Psoas muscle (tissue), 8 donors: Measurements from ENCODE around the gene SCCPDH. TPM values are rescaled to one million over a fixed set of nuclear protein-coding genes. Genes with fewer than 3 reads are reported as not detected.

ENCODE experiments used
- ATAC-seq, 4 donors: fragments of 200-7000 bp; cut with Tn5 transposase; one replicate each; pipeline ENCODE4 v1.9.1; 2020; ENCODE audit warnings: moderate library complexity in 3 of 4, mild to moderate bottlenecking in 2 of 4
- DNase-seq, 2 donors: peaks; one replicate each; pipeline ENCODE4 v3.0.0-alpha.2; 2020
- H3K27ac ChIP-seq: fragments of 200-600 bp; one replicate; pipeline ENCODE4 v1.8.0; 2022
- H3K27me3 ChIP-seq, 3 donors: fragments of 200-600 bp in 1 of 3; one replicate each; pipeline versions ENCODE4 v1.6.1 to v1.8.0; 2013 to 2022; ENCODE audit warnings: low read length in 2 of 3, mild to moderate bottlenecking in 2 of 3, moderate library complexity in 1 of 3; ENCODE audit not compliant: insufficient read depth in 3 of 3
- H3K36me3 ChIP-seq, 2 donors: fragments of 200-600 bp in 1 of 2; one replicate each; pipeline versions ENCODE4 v1.6.1 to v1.8.0; 2013 to 2022; ENCODE audit warnings: low read depth in 1 of 2, mild to moderate bottlenecking in 1 of 2, moderate library complexity in 1 of 2; ENCODE audit not compliant: insufficient read depth in 1 of 2
- H3K4me1 ChIP-seq: fragments of 200-600 bp; one replicate; pipeline ENCODE4 v1.8.0; 2022
- H3K4me3 ChIP-seq: fragments of 200-600 bp; one replicate; pipeline ENCODE4 v1.8.0; 2022; ENCODE audit warnings: mild to moderate bottlenecking
- H3K9me3 ChIP-seq: fragments of 200-600 bp; one replicate; pipeline ENCODE4 v1.8.0; 2022
- WGBS, 3 donors: extraction: QIAGEN DNeasy Blood & Tissue Kit; methylation state at CpG; one replicate each; pipeline versions ENCODE4 v1.1.6 to v1.1.7; 2013; 5-methylcytosine and 5-hydroxymethylcytosine counted together
- intact Hi-C, 2 donors: fragments of 100-400 bp; cut with DNase I; formaldehyde crosslinking; loops; one replicate each; pipeline versions ENCODE4 v1.11.0 to v1.14.2; 2022
- polyA plus RNA-seq, 3 donors: library from polyadenylated mRNA; stranded (reverse); fragments of 200-250 nt; gene quantifications; one replicate each; pipeline ENCODE4 v1.2.3, GENCODE V29; 2013
- total RNA-seq, 4 donors: library from RNA; stranded (reverse); fragmentation: NEBNext Ultra II Directional in 2 of 4; extraction: Animal tissue kit (Norgen Biotek cat#: 25700) in 2 of 4; gene quantifications; one replicate each; pipeline versions ENCODE4 v1.2.1 to v1.2.4, GENCODE V29; 2021 to 2023
- TF ChIP-seq, protein P1 (sequence below): fragments of 200-600 bp; IDR thresholded peaks from one replicate; pipeline ENCODE4 v1.8.0; 2022; ENCODE audit warnings: antibody characterized with exemption
- donor health status: healthy with polysubstance abuse.
- donor health status: DM: no; HTN: no; CAD: no; lungs with moderate emphysema.
- donor health status: Bipolar disorder and iron deficiency.
- donor health status: healthy.
- donor health status: DM: yes; HTN: yes; CAD: no.
- donor health status: DM: no; HTN: no; CAD: no.
- donor health status: DM: no; HTN: no; CAD: no.
- donor health status: DM: yes; HTN: yes; CAD: no.

Gene SCCPDH
- total and polyA plus RNA-seq, 7 donors: 22.6 to 50.8 (median 41.4) TPM

DNA sequence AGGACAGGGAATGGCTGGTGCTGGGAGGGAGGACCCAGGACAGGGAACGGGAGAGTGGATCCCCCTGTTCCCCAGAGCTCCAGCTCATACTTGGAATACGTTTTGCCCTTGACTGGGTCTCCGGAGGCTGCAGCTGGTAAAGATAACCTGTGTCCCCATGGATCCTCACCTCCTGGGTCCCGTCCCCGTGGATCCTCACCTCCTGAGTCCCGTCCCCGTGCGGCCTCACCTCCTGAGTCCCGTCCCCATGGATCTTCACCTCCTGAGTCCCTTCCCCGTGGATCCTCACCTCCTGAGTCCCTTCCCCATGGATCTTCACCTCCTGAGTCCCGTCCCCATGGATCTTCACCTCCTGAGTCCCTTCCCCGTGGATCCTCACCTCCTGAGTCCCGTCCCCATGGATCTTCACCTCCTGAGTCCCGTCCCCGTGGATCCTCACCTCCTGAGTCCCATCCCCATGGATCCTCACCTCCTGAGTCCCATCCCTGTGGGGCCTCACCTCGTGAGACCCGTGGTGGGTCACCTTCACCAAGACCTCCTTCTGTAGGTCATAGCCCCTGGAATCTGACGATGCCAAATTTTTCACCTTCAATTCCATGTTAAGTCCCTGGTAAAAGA is 61.4 kb downstream of the SCCPDH start:
- peak overlapping the region; percentile 69 for H3K27ac ChIP-seq
- no peak for ATAC-seq
- peaks cover 0 to 4% of the 10 kb centered on the region in 2 donors for H3K36me3 ChIP-seq
- 79 to 81% (median 80%) methylated on average over 16 to 18 of the region's 18 CpGs for WGBS, 3 donors
- H3K27me3 ChIP-seq: no peaks in the 10 kb centered on the region
- intact Hi-C loops: no loop called here
- no peaks in the 10 kb centered on the region for H3K9me3 ChIP-seq
- peaks cover 25% of the 10 kb centered on the region for H3K4me1 ChIP-seq
- DNase-seq: no peak
- no peak overlapping the region for H3K4me3 ChIP-seq
- TF ChIP-seq, protein P1, sequence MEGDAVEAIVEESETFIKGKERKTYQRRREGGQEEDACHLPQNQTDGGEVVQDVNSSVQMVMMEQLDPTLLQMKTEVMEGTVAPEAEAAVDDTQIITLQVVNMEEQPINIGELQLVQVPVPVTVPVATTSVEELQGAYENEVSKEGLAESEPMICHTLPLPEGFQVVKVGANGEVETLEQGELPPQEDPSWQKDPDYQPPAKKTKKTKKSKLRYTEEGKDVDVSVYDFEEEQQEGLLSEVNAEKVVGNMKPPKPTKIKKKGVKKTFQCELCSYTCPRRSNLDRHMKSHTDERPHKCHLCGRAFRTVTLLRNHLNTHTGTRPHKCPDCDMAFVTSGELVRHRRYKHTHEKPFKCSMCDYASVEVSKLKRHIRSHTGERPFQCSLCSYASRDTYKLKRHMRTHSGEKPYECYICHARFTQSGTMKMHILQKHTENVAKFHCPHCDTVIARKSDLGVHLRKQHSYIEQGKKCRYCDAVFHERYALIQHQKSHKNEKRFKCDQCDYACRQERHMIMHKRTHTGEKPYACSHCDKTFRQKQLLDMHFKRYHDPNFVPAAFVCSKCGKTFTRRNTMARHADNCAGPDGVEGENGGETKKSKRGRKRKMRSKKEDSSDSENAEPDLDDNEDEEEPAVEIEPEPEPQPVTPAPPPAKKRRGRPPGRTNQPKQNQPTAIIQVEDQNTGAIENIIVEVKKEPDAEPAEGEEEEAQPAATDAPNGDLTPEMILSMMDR: no peak

GRCh38 chr1:246786606-246787238 is 62.5 kb downstream of the SCCPDH start:
- no peaks in the 10 kb centered on the region for H3K9me3 ChIP-seq
- no peaks in the 10 kb centered on the region for H3K36me3 ChIP-seq
- WGBS, 3 donors: 66 to 74% (median 73%) methylated on average over 19 of the region's 19 CpGs
- no peaks in the 10 kb centered on the region for H3K27me3 ChIP-seq
- ATAC-seq (no peak), DNase-seq (no peak)
- TF ChIP-seq, protein P1: no peak
- H3K4me1 ChIP-seq: peaks cover 19% of the 10 kb centered on the region
- no peak overlapping the region for H3K27ac ChIP-seq
- H3K4me3 ChIP-seq: no peak overlapping the region
- intact Hi-C loops: no loop called here

- Histone ChIP-seq H3K27ac (no peak overlapping the region), H3K4me3 (no peak overlapping the region), H3K9me3 (no peaks in the 10 kb centered on the region), H3K4me1 (peaks cover 9% of the 10 kb centered on the region), H3K36me3 (no peaks in the 10 kb centered on the region), H3K27me3 (no peaks in the 10 kb centered on the region)
- ATAC-seq (no peak), DNase-seq (no peak)
- WGBS, 3 donors: 91 to 95% (median 93%) methylated on average over 12 of the region's 12 CpGs
- intact Hi-C loops: no loop called here
- TF ChIP-seq, protein P1: no peak
Measured at GRCh38 chr1:246787781-246788513, 63.7 kb downstream of the SCCPDH start.

DNA sequence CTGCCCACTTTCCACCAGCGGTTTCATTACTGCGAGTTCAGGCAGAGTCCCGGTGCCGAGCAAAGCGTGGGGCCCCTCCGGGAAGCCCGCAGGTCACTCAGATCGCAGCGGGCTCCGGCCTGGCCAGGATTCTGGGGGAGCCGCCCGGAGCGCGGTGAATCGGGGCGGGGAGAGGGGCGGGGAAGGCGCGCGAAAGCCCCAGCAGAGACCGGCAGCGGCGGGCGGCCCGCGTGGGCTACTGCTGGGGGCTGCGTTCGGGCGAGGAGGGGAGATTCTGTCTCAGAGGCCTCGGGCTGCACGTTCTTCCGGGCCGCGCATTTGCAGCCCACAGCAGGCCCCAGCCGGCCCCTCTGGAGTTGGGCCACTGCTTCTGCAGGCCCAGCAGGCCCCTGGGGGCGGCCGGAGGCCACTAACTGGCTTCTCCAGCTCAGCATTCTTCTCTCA is 64.7 kb downstream of the SCCPDH start:
- intact Hi-C loops: no loop called here
- DNase-seq: no peak

More for the DNA sequence above, 64.7 kb downstream of the SCCPDH start:
- Histone ChIP-seq H3K4me3 (peak overlapping the region; percentile 52), H3K27me3 (no peaks in the 10 kb centered on the region), H3K27ac (no peak overlapping the region), H3K9me3 (no peaks in the 10 kb centered on the region), H3K4me1 (peaks cover 9% of the 10 kb centered on the region), H3K36me3 (no peaks in the 10 kb centered on the region)
- peak in 2 of 4 donors; percentile 11 to 37 for ATAC-seq
- TF ChIP-seq, protein P1: no peak
- 8 to 15% (median 9%) methylated on average over 10 to 37 of the region's 37 CpGs for WGBS, 3 donors
